Measurements from ENCODE around the gene BBS12. TPM values are rescaled to one million over a fixed set of nuclear protein-coding genes. Genes with fewer than 3 reads are reported as not detected.

The BBS12 gene
- total RNA-seq, 4 donors from 2014 or later: 0.72 to 3.8 (median 3.1) TPM

DNA sequence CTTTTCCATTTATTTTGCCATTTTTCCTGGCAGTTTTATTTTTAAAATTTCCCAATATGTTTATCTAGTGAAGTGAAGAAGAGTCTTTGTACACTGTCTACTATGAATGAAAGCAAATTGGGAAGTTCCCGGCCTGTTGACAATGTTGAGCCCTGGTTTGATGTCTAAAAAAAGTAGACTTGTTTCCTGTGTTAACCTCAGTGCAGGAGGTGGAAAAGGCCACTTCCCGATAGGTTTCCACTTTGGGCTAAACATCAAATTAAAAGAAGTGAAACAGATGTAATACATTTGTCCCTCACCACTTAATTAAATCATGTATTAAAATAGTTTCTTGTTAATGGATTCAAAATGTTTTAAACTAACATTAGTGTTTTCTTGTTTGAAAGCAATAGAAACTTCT lies 30.0 kb downstream of the BBS12 start:
- no peak for TF ChIP-seq POLR2A (IDR thresholded peaks at IDR 0.05)
- TF ChIP-seq, protein P1, sequence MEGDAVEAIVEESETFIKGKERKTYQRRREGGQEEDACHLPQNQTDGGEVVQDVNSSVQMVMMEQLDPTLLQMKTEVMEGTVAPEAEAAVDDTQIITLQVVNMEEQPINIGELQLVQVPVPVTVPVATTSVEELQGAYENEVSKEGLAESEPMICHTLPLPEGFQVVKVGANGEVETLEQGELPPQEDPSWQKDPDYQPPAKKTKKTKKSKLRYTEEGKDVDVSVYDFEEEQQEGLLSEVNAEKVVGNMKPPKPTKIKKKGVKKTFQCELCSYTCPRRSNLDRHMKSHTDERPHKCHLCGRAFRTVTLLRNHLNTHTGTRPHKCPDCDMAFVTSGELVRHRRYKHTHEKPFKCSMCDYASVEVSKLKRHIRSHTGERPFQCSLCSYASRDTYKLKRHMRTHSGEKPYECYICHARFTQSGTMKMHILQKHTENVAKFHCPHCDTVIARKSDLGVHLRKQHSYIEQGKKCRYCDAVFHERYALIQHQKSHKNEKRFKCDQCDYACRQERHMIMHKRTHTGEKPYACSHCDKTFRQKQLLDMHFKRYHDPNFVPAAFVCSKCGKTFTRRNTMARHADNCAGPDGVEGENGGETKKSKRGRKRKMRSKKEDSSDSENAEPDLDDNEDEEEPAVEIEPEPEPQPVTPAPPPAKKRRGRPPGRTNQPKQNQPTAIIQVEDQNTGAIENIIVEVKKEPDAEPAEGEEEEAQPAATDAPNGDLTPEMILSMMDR (IDR thresholded peaks at IDR 0.05): no peak
- no peak for DNase-seq (ENCODE audit: low spot score in 2 of 2)
- intact Hi-C loops (cut with DNase I; ENCODE audit: low total_unique reads): no loop called here
- H3K4me3 ChIP-seq (ENCODE audit: low read depth, poor library complexity, severe bottlenecking): no peak overlapping the region
- 50 to 61% methylated on average over 2 of the region's 2 CpGs for WGBS, 2 donors

DNA sequence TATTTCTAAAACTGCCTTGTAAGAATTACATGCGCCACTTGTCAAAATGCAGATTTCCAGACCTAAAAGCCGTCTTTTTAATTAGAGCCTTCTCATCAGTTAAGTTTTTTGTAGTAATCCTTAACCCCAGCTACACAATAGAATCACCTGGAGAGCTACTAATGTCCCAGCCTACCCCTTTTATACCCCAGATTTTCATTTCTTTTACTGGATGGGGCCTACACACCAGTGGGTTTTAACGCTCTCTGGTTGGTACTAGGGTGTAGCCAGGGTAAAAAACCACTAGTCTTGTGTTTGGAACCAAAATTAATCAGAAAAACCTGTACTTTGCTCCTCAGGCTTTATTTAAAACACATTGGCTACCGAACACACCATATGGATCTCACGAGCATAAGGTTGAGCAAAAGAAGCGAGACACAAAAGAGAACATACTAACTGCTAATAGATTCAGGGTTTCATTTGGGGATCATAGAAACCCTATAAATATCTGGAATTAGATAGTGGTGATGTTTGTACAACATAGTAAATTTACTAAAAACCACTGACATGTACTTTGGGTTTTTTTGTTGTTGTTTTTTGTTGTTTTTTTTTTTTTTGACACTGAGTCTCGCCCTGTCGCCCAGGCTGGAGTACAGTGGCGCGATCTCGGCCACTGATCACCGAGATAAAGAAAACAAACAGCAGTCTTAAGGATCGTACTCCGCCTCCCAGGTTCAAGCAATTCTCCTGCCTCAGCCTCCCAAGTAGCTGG lies 30.6 kb downstream of the BBS12 start:
- TF ChIP-seq, protein P1 (IDR thresholded peaks at IDR 0.05): no peak
- no peak for TF ChIP-seq POLR2A (IDR thresholded peaks at IDR 0.05)
- 89 to 91% methylated on average over 14 of the region's 14 CpGs for WGBS, 2 donors
- H3K4me3 ChIP-seq (ENCODE audit: low read depth, poor library complexity, severe bottlenecking): no peak overlapping the region
- intact Hi-C loops (cut with DNase I; ENCODE audit: low total_unique reads): no loop called here
- no peak for DNase-seq (ENCODE audit: low spot score in 2 of 2)

DNA sequence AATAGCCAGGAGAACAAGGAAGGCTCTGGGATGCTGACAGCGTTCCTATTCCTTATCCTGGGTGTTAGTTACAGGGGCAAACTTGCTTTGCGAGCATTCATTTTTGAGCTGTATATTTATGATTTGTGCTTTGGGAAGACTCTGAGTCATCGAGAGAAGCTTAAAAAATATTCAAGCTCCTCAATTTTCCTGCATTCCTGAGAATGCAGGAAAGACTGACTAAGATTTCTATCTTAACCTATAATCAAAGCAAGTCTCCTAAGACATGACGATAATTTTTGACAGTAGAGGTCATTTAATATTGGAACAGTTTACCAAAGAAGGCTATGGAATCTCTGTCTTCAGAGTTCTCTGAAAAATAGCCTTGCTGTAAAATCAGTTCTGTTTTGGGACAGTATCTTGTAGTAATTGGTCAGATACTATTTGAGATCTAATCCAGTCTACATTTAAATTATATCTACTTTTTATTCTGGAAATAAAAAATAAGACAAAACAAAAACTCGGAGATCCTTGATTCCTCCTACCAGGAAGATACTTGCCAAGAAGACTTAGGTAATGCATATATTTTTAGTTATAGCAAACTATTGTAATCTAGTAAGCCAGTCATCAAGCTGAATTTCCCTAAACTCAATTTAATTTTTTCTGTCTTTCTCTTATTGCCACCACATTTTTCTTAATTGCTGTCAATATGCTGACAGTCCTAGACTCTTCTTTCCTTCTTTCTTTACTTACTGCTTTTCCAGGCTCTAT lies 31.7 kb downstream of the BBS12 start:
- no peak for DNase-seq (ENCODE audit: low spot score in 2 of 2)
- H3K4me3 ChIP-seq (ENCODE audit: low read depth, poor library complexity, severe bottlenecking): no peak overlapping the region
- TF ChIP-seq, protein P1 (IDR thresholded peaks at IDR 0.05): no peak
- TF ChIP-seq POLR2A (IDR thresholded peaks at IDR 0.05): no peak
- intact Hi-C loops (cut with DNase I; ENCODE audit: low total_unique reads): no loop called here
- 64 to 66% methylated on average over 5 of the region's 5 CpGs for WGBS, 2 donors

DNA sequence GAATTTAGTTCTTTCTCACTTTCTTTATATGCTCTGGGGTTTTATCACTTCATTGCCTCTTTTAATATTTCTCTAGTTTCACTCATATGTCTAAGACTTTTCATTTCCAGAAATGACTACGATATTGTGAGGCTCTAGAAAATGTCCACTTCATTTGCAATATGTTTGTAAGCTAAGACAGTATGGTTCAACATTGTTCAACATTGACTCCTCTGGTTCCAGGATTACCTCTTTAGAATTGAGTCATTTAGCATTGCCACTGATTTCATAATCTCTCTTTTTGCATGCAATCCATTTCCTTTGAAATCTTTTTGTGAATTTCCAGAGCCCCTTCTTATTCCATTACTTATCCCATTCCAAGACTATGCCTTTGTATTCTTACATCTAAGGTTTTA lies 32.3 kb downstream of the BBS12 start:
- WGBS, 2 donors: 82 to 94% methylated on average over 1 of the region's 1 CpG
- TF ChIP-seq, protein P1 (IDR thresholded peaks at IDR 0.05): no peak
- no peak overlapping the region for H3K4me3 ChIP-seq (ENCODE audit: low read depth, poor library complexity, severe bottlenecking)
- no peak for DNase-seq (ENCODE audit: low spot score in 2 of 2)
- intact Hi-C loops (cut with DNase I; ENCODE audit: low total_unique reads): no loop called here

DNA sequence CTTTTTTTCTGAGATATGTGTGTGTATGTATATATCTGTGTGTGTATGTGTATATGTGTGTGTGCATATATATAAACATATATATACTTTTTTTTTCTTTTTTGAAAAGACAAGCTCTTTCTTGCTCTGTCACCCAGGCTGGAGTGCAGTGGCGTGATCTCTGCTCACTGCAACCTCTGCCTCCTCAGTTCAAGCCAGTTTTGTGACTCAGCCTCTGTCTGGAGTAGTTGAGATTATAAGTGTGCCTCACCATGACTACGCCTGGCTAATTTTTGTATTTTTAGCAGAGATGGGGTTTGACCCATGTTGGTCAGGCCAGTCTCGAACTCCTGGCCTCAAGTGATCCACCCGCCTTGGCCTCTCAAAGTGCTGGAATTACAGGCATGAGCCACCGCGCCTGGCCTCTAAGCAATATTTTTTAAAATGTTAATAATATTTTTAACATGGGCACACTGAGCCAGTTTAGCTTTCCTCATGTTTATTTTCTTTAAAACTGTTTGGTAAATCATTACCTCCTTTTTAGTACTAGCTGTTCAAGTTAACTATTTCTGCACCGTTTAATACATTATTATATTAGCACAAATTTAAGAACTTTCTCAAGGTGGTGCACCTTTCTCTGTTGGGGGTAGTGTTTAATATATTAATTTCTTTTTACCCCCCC lies 33.3 kb downstream of the BBS12 start:
- TF ChIP-seq, protein P1 (IDR thresholded peaks at IDR 0.05): no peak
- TF ChIP-seq POLR2A (IDR thresholded peaks at IDR 0.05): no peak
- no peak overlapping the region for H3K4me3 ChIP-seq (ENCODE audit: low read depth, poor library complexity, severe bottlenecking)
- WGBS, 2 donors: 88 to 94% methylated on average over 7 of the region's 7 CpGs
- intact Hi-C loops (cut with DNase I; ENCODE audit: low total_unique reads): no loop called here
- DNase-seq (ENCODE audit: low spot score in 2 of 2): no peak

Data from lower leg skin (tissue), 4 donors.